GM12892 (cell line): Measurements from ENCODE around the gene ARHGAP22.

Source experiments
- POLR2A ChIP-seq: IDR thresholded peaks from 2 replicates; pipeline ENCODE4 v1.6.1; 2011; ENCODE audit warnings: low read depth, low read length, control low read depth
- POLR2AphosphoS5 ChIP-seq: IDR thresholded peaks from 2 replicates; pipeline ENCODE4 v1.6.1; 2011; ENCODE audit warnings: low read depth, low read length, control low read depth

GRCh38 chr10:48613016-48613415 lies 8.1 kb upstream of the ARHGAP22 start:
- TF ChIP-seq POLR2AphosphoS5 = no peak
- TF ChIP-seq POLR2A = no peak
